K562 (cell line): Measurements from ENCODE around the gene MEIG1. TPM values are rescaled to one million over a fixed set of nuclear protein-coding genes. Genes with fewer than 3 reads are reported as not detected.

Experiments
- polyA plus RNA-seq, 8 experiments: library from polyadenylated mRNA; depleted of rRNA in 4 of 8; stranded (reverse) in 5 of 8; unstranded in 3 of 8; fragments of >200 nt; fragmentation: Nextera tagmentation in 2 of 8; fragmentation: Illumina TruSeq in 1 of 8; extraction: Ambion mirVana in 2 of 8; extraction: Trizol in 1 of 8; gene quantifications; 2 replicates each; pipeline versions ENCODE4 v1.2.1 to v1.2.3, GENCODE V29; 2011 to 2014; ENCODE audit warnings: inconsistent platforms in 1 of 8, missing spikeins in 1 of 8
- total RNA-seq, 7 experiments: library from RNA; depleted of rRNA in 6 of 7; stranded (reverse); fragments of >200 nt in 6 of 7; fragmentation: Illumina TruSeq in 2 of 7; extraction: Trizol in 2 of 7; gene quantifications; 2 replicates each; pipeline versions ENCODE4 v1.2.1 to v1.2.3, GENCODE V29; 2011 to 2021; ENCODE audit warnings: low replicate concordance in 1 of 7

The MEIG1 gene
- total and polyA plus RNA-seq, 9 of the 15 experiments (the other 6 are each of a cell fraction or from before 2014, with no cell fraction given): 0.19 to 1.7 (median 0.54) TPM; not detected in 3

Other genes with a start within 250 kb of the MEIG1 start
Only the 7 nearest of the 10 such genes appear.
- gene CDNF, start 121.4 kb upstream of the MEIG1 start, total RNA-seq (2014; rRNA removed): 0.64 TPM in 1 of 2 replicates, not detected in the other
- gene CDNF, start 121.4 kb upstream of the MEIG1 start, total RNA-seq (2014; rRNA removed; fragmentation: Illumina TruSeq; extraction: Trizol): 0.29 and 0.61 TPM in 2 replicates
- 0.33 and 0.60 TPM in 2 replicates for gene CDNF, start 121.4 kb upstream of the MEIG1 start, total RNA-seq (2015; rRNA removed; fragmentation: Illumina TruSeq; extraction: Trizol)
- 0.85 and 1.00 TPM in 2 replicates for gene CDNF, start 121.4 kb upstream of the MEIG1 start, total RNA-seq (2021)
- 0.93 and 1.6 TPM in 2 replicates for gene CDNF, start 121.4 kb upstream of the MEIG1 start, polyA plus RNA-seq (2011; rRNA removed)
- 0.61 and 0.96 TPM in 2 replicates for gene CDNF, start 121.4 kb upstream of the MEIG1 start, polyA plus RNA-seq (2014; fragmentation: Illumina TruSeq; extraction: Trizol)
- under 1 TPM; 0.18 to 0.37 TPM for gene CDNF, start 121.4 kb upstream of the MEIG1 start, polyA plus RNA-seq (2014; fragmentation: Nextera tagmentation; extraction: Ambion mirVana)
- 1.1 and 1.6 TPM in 2 replicates for gene CDNF, start 121.4 kb upstream of the MEIG1 start, polyA plus RNA-seq (2014; rRNA removed)
- gene HSPA14, start 121.1 kb upstream of the MEIG1 start, total RNA-seq (2014; rRNA removed): 38.9 and 47.9 TPM in 2 replicates
- 65.1 and 77.7 TPM in 2 replicates for gene HSPA14, start 121.1 kb upstream of the MEIG1 start, total RNA-seq (2014; rRNA removed; fragmentation: Illumina TruSeq; extraction: Trizol)
- gene HSPA14, start 121.1 kb upstream of the MEIG1 start, total RNA-seq (2015; rRNA removed; fragmentation: Illumina TruSeq; extraction: Trizol): 57.5 and 63.2 TPM in 2 replicates
- gene HSPA14, start 121.1 kb upstream of the MEIG1 start, total RNA-seq (2021): 41.9 and 46.2 TPM in 2 replicates
- 52.3 and 71.5 TPM in 2 replicates for gene HSPA14, start 121.1 kb upstream of the MEIG1 start, polyA plus RNA-seq (2011; rRNA removed)
- 47.0 and 51.9 TPM in 2 replicates for gene HSPA14, start 121.1 kb upstream of the MEIG1 start, polyA plus RNA-seq (2014; fragmentation: Illumina TruSeq; extraction: Trizol)
- 10 to 100 TPM; 70.1 to 75.0 TPM for gene HSPA14, start 121.1 kb upstream of the MEIG1 start, polyA plus RNA-seq (2014; fragmentation: Nextera tagmentation; extraction: Ambion mirVana)
- 54.1 and 56.5 TPM in 2 replicates for gene HSPA14, start 121.1 kb upstream of the MEIG1 start, polyA plus RNA-seq (2014; rRNA removed)
- gene MSANTD7, start 121.1 kb upstream of the MEIG1 start, total RNA-seq (2014; rRNA removed): 25.0 and 26.9 TPM in 2 replicates
- gene MSANTD7, start 121.1 kb upstream of the MEIG1 start, total RNA-seq (2014; rRNA removed; fragmentation: Illumina TruSeq; extraction: Trizol): 23.6 and 24.5 TPM in 2 replicates
- gene MSANTD7, start 121.1 kb upstream of the MEIG1 start, total RNA-seq (2015; rRNA removed; fragmentation: Illumina TruSeq; extraction: Trizol): 26.6 and 27.3 TPM in 2 replicates
- gene MSANTD7, start 121.1 kb upstream of the MEIG1 start, total RNA-seq (2021): 26.4 and 27.2 TPM in 2 replicates
- gene MSANTD7, start 121.1 kb upstream of the MEIG1 start, polyA plus RNA-seq (2011; rRNA removed): 14.6 and 18.9 TPM in 2 replicates
- 24.3 and 24.7 TPM in 2 replicates for gene MSANTD7, start 121.1 kb upstream of the MEIG1 start, polyA plus RNA-seq (2014; fragmentation: Illumina TruSeq; extraction: Trizol)
- 1 to 10 TPM; 5.2 to 7.1 TPM for gene MSANTD7, start 121.1 kb upstream of the MEIG1 start, polyA plus RNA-seq (2014; fragmentation: Nextera tagmentation; extraction: Ambion mirVana)
- 16.2 and 18.8 TPM in 2 replicates for gene MSANTD7, start 121.1 kb upstream of the MEIG1 start, polyA plus RNA-seq (2014; rRNA removed)
- 26.4 and 28.1 TPM in 2 replicates for gene SUV39H2, start 80.5 kb upstream of the MEIG1 start, total RNA-seq (2014; rRNA removed)
- gene SUV39H2, start 80.5 kb upstream of the MEIG1 start, total RNA-seq (2014; rRNA removed; fragmentation: Illumina TruSeq; extraction: Trizol): 49.6 and 53.5 TPM in 2 replicates
- 37.5 and 41.3 TPM in 2 replicates for gene SUV39H2, start 80.5 kb upstream of the MEIG1 start, total RNA-seq (2015; rRNA removed; fragmentation: Illumina TruSeq; extraction: Trizol)
- 32.6 and 36.6 TPM in 2 replicates for gene SUV39H2, start 80.5 kb upstream of the MEIG1 start, total RNA-seq (2021)
- 28.3 and 40.6 TPM in 2 replicates for gene SUV39H2, start 80.5 kb upstream of the MEIG1 start, polyA plus RNA-seq (2011; rRNA removed)
- gene SUV39H2, start 80.5 kb upstream of the MEIG1 start, polyA plus RNA-seq (2014; fragmentation: Illumina TruSeq; extraction: Trizol): 38.4 and 54.3 TPM in 2 replicates
- 10 to 100 TPM; 41.7 to 45.7 TPM for gene SUV39H2, start 80.5 kb upstream of the MEIG1 start, polyA plus RNA-seq (2014; fragmentation: Nextera tagmentation; extraction: Ambion mirVana)
- gene SUV39H2, start 80.5 kb upstream of the MEIG1 start, polyA plus RNA-seq (2014; rRNA removed): 24.1 and 27.0 TPM in 2 replicates
- 8.8 and 10.5 TPM in 2 replicates for gene DCLRE1C, start 5.3 kb upstream of the MEIG1 start, total RNA-seq (2014; rRNA removed)
- 21.4 and 22.2 TPM in 2 replicates for gene DCLRE1C, start 5.3 kb upstream of the MEIG1 start, total RNA-seq (2014; rRNA removed; fragmentation: Illumina TruSeq; extraction: Trizol)
- gene DCLRE1C, start 5.3 kb upstream of the MEIG1 start, total RNA-seq (2015; rRNA removed; fragmentation: Illumina TruSeq; extraction: Trizol): 19.5 and 19.6 TPM in 2 replicates
- 10.5 and 13.0 TPM in 2 replicates for gene DCLRE1C, start 5.3 kb upstream of the MEIG1 start, total RNA-seq (2021)
- gene DCLRE1C, start 5.3 kb upstream of the MEIG1 start, polyA plus RNA-seq (2011; rRNA removed): 7.6 and 10.5 TPM in 2 replicates
- 13.9 and 15.5 TPM in 2 replicates for gene DCLRE1C, start 5.3 kb upstream of the MEIG1 start, polyA plus RNA-seq (2014; fragmentation: Illumina TruSeq; extraction: Trizol)
- gene DCLRE1C, start 5.3 kb upstream of the MEIG1 start, polyA plus RNA-seq (2014; fragmentation: Nextera tagmentation; extraction: Ambion mirVana): 10 to 100 TPM; 15.6 to 22.0 TPM
- 8.3 and 10.0 TPM in 2 replicates for gene DCLRE1C, start 5.3 kb upstream of the MEIG1 start, polyA plus RNA-seq (2014; rRNA removed)
- not detected in 2 replicates for gene OLAH, start 84.6 kb downstream of the MEIG1 start, total RNA-seq (2014; rRNA removed)
- 0.11 and 0.26 TPM in 2 replicates for gene OLAH, start 84.6 kb downstream of the MEIG1 start, total RNA-seq (2014; rRNA removed; fragmentation: Illumina TruSeq; extraction: Trizol)
- 0.22 TPM in 1 of 2 replicates, not detected in the other for gene OLAH, start 84.6 kb downstream of the MEIG1 start, total RNA-seq (2015; rRNA removed; fragmentation: Illumina TruSeq; extraction: Trizol)
- gene OLAH, start 84.6 kb downstream of the MEIG1 start, total RNA-seq (2021): not detected in 2 replicates
- gene OLAH, start 84.6 kb downstream of the MEIG1 start, polyA plus RNA-seq (2011; rRNA removed): 0.11 TPM in 1 of 2 replicates, not detected in the other
- 0.15 TPM in 1 of 2 replicates, not detected in the other for gene OLAH, start 84.6 kb downstream of the MEIG1 start, polyA plus RNA-seq (2014; fragmentation: Illumina TruSeq; extraction: Trizol)
- under 1 TPM; 0.13 to 0.45 TPM for gene OLAH, start 84.6 kb downstream of the MEIG1 start, polyA plus RNA-seq (2014; fragmentation: Nextera tagmentation; extraction: Ambion mirVana)
- 0.21 and 0.58 TPM in 2 replicates for gene OLAH, start 84.6 kb downstream of the MEIG1 start, polyA plus RNA-seq (2014; rRNA removed)
- gene ACBD7, start 129.4 kb downstream of the MEIG1 start, total RNA-seq (2014; rRNA removed): 0.98 and 1.4 TPM in 2 replicates
- 0.84 and 1.3 TPM in 2 replicates for gene ACBD7, start 129.4 kb downstream of the MEIG1 start, total RNA-seq (2014; rRNA removed; fragmentation: Illumina TruSeq; extraction: Trizol)
- 0.72 and 1.1 TPM in 2 replicates for gene ACBD7, start 129.4 kb downstream of the MEIG1 start, total RNA-seq (2015; rRNA removed; fragmentation: Illumina TruSeq; extraction: Trizol)
- 0.60 and 0.98 TPM in 2 replicates for gene ACBD7, start 129.4 kb downstream of the MEIG1 start, total RNA-seq (2021)
- 2.7 and 3.2 TPM in 2 replicates for gene ACBD7, start 129.4 kb downstream of the MEIG1 start, polyA plus RNA-seq (2011; rRNA removed)
- gene ACBD7, start 129.4 kb downstream of the MEIG1 start, polyA plus RNA-seq (2014; fragmentation: Illumina TruSeq; extraction: Trizol): 0.86 and 0.98 TPM in 2 replicates
- under 1 TPM; 0.21 to 0.27 TPM for gene ACBD7, start 129.4 kb downstream of the MEIG1 start, polyA plus RNA-seq (2014; fragmentation: Nextera tagmentation; extraction: Ambion mirVana)
- gene ACBD7, start 129.4 kb downstream of the MEIG1 start, polyA plus RNA-seq (2014; rRNA removed): 0.93 and 1.1 TPM in 2 replicates